RWPE1 (cell line): Measurements from ENCODE around the gene NAA30.
"Not testable (repeated sequence)": the region's sequence is repeated elsewhere in the genome, so short reads cannot be mapped to it uniquely, and the experiment has no call there.

Source experiments
- CTCF ChIA-PET: fragments of 350-600 bp; sonication (Branson Sonifier 250); formaldehyde crosslinking; extraction: SDS; loops from one replicate; lab custom pipeline; 2021; lab: Yijun Ruan, JAX
- POLR2A ChIA-PET: fragments of 400-600 bp; formaldehyde crosslinking; extraction: SDS; loops from one replicate; lab custom pipeline; 2020; ENCODE audit warnings: antibody characterized with exemption; ENCODE audit not compliant: low non-redundant PET; lab: Yijun Ruan, JAX
- DNase-seq: peaks from one replicate; pipeline ENCODE4 v3.0.0; 2012; ENCODE audit warnings: low spot score
- H3K27ac ChIP-seq: fragments of 450-650 bp; 2 replicates; pipeline ENCODE4 v1.5.1; 2017
- TF ChIP-seq, protein P1 (sequence below): fragments of 450-650 bp; conservative IDR thresholded peaks from 2 replicates; pipeline ENCODE4 v1.5.1; 2017; ENCODE audit warnings: low read depth, mild to moderate bottlenecking

NAA30 gene

DNA sequence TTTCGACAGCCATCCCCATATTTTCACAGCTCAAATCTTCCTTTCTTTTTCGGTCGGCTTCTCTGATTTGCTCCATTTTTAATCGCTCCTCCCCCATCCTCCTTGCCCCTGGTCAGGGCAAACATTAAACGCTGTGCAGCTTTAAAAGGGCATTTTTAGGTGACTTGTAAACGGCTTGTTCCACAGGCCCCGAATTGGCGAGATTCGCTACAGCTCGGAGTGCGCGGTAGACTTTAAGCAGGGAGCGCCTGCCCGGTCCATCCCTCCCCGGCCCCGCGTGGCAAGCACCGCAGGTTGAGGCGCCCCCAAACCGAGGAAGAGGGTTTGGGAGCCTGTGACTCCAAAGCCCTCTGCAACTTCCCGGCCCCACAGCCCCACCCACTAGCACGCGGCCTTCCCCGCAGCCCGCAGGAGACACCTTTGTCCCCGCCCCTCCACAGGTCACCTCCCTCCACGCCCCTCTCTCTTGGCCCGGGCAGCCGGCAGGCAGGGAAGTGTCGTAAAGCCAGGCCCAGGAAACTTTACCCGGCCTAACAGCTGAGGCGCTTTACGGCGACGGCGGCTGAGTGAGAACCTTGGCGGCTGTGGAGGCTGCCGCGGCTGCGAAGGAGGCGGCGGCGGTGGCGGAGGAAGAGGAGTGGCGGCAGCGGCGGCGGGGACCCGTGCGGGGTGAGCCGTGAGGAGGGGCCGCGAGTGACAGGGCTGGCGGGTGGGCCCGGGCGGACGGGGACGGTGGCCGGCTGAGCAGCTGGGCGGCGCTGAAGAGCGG lies at the start of gene NAA30:
Gene NAA30, plus strand, starts transcription at position 550 of the 769 bp plus-strand sequence. CDS start 372 bp downstream, outside the sequence.
- TF ChIP-seq, protein P1, sequence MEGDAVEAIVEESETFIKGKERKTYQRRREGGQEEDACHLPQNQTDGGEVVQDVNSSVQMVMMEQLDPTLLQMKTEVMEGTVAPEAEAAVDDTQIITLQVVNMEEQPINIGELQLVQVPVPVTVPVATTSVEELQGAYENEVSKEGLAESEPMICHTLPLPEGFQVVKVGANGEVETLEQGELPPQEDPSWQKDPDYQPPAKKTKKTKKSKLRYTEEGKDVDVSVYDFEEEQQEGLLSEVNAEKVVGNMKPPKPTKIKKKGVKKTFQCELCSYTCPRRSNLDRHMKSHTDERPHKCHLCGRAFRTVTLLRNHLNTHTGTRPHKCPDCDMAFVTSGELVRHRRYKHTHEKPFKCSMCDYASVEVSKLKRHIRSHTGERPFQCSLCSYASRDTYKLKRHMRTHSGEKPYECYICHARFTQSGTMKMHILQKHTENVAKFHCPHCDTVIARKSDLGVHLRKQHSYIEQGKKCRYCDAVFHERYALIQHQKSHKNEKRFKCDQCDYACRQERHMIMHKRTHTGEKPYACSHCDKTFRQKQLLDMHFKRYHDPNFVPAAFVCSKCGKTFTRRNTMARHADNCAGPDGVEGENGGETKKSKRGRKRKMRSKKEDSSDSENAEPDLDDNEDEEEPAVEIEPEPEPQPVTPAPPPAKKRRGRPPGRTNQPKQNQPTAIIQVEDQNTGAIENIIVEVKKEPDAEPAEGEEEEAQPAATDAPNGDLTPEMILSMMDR = no peak
- POLR2A ChIA-PET = interaction anchor here (0.6 kb wide), 1 partner anchor 609 kb away, joined by 7 read pairs; no protein-coding TSS in a partner anchor
- CTCF ChIA-PET = interaction anchor here (0.6 kb wide), 1 partner anchor 11 kb away, joined by 3 read pairs; no protein-coding TSS in a partner anchor

DNA sequence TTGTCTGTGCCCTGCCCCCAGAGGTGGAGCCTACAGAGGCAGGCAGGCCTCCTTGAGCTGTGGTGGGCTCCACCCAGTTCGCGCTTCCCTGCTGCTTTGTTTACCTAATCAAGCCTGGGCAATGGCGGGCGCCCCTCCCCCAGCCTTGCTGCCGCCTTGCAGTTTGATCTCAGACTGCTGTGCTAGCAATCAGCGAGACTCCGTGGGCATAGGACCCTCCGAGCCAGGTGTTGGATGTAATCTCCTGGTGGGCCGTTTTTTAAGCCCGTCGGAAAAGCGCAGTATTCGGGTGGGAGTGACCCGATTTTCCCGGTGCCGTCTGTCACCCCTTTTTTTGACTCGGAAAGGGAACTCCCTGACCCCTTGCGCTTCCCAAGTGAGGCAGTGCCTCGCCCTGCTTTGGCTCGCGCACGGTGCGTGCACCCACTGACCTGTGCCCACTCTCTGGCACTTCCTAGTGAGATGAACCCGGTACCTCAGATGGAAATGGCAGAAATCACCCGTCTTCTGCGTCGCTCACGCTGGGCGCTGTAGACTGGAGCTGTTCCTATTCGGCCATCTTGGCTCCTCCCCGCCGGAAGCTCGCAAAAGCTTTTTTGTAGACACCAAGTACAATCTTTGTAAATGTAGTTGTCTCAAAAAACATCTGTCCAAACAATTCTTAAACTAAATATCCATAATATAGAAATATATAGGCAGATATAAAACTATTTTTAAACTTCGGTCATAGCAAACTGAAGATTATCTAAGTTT lies 46.7 kb upstream of the NAA30 start:
- H3K27ac ChIP-seq, DNase-seq, CTCF ChIA-PET, POLR2A ChIA-PET: not testable (repeated sequence)

More for the DNA sequence above, at the start of gene NAA30:
- peak; percentile 88 for DNase-seq
- peak within 1 kb of the TSS; percentile 78 for H3K27ac ChIP-seq

DNA sequence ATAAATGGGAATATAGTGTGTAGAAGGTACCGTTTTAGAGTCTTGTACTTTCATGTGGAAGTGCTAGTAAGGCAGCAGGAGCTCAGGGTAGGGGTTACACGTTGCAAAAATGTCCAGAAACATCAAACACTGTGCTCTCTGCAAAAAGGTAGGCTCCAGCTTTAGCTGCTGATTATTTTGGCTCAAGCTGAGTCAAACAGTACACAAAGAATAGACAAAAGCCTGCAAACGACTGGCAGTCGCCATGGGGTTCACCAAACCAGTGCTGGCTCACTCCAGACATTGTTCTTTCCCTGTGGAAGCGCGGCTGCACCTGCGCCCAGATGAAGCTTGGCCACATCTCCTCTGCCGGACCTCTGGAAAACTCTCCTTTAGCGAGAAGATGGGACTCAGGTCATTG lies 45.3 kb upstream of the NAA30 start:
- ChIA-PET CTCF (interaction anchor here (0.6 kb wide), 1 partner anchor 40 kb away, joined by 4 read pairs; no protein-coding TSS in a partner anchor), POLR2A (no interaction called here)
- no peak for DNase-seq
- TF ChIP-seq, protein P1 = no peak
- no peak overlapping the region for H3K27ac ChIP-seq

DNA sequence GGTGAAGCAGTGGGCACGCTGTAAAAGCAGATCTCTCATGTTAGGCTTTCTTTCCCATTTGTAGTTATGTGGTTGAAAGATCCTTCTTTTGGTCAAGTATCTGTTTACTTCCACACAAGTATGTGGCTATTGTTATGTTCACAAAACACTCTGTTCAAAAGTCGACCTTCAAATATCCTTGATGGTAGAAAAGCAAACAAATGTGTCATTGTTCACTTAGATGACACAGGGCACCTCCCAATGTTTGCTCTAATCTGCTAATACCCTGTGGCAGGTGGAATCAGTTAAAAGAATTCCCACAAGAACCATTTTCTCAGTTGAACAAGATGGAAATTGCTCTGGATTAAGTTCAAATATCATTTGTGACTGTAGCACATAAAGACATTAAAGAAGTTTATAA lies 43.6 kb upstream of the NAA30 start:
- POLR2A ChIA-PET = no interaction called here
- CTCF ChIA-PET = no interaction called here
- no peak for DNase-seq
- TF ChIP-seq, protein P1 = no peak
- H3K27ac ChIP-seq = no peak overlapping the region

DNA sequence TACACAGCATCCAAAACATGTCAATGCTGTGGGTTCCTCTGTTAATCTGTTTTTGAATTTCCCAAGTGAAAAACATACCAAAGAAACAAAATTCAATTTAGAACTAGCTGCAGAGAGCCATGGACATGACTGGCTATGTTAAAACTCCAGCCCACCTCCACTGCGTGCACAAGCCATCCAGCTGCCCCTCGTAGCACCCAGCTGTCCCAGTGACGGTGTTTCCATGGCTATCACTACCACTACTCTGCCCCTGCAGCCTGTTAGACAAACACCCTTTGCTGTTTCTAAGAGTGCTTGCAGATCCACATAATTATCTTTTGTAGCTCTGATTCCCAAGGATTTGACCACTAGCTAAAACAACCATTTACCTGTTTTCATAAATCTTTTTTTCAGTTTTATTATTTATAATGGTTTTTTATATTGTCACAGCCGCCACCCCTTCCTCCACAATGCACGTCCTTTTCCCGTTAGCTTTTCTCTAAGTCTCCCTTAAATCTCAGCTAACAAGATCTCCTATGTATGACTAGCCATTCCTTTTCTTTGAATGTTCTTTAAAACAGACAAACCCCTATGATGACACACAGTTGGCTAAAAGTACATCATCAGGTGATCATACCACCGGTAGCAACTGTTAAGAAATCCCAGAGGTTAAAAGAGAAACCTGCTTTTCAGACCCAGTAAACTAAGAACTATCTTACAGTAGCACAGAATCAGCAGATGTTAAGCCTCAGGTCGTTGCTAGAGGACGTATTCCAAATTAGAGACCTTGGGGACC lies 37.8 kb upstream of the NAA30 start:
- POLR2A ChIA-PET = no interaction called here
- TF ChIP-seq, protein P1 = no peak
- DNase-seq = peak; percentile 59
- CTCF ChIA-PET = interaction anchor here (0.5 to 0.6 kb wide), 3 partner anchors 42 to 1672 kb away, joined by 3 to 4 read pairs (median 3); no protein-coding TSS in a partner anchor
- H3K27ac ChIP-seq = no peak overlapping the region

DNA sequence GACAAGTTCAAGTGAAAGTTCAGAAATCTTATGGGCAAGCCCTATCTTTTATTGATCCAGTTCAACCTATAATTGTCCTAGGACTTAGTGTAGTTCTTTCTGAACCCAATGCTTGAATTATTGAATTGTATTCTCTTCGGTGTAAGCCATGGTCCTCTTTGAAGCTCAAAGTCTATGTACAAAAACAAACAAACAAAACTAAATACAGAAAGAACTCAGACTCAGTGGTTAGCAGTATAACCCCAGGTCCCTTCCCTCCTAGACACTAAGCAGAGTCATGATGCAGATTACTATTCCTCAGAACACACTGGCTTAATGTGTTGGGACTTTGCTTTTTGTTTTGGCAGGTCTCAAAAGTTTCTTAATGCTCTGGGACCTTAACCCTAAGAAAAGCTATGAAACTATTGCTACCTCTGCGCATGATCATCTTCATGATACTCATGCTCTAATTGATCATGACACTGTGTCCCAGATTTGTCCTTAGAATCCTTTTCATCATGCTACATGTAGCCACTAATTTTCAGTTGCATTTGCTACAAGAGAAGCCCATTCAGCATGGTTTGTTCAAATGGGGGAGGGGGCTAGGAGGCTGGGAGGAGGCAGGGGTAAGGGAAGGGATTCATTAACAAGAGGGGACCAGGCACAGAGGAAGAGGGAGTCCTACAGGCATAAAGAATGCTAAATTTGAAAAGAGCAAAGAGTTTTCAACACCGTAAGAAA lies 35.1 kb upstream of the NAA30 start:
- H3K27ac ChIP-seq = no peak overlapping the region
- CTCF ChIA-PET = no interaction called here
- TF ChIP-seq, protein P1 = no peak
- no peak for DNase-seq
- POLR2A ChIA-PET = no interaction called here
